ENCODE measurements around the gene FOXJ2.
"Not testable (repeated sequence)": the region's sequence is repeated elsewhere in the genome, so short reads cannot be mapped to it uniquely, and the experiment has no call there.

The FOXJ2 gene

GRCh38 chr12:8030189-8030588 lies 2.3 kb upstream of the FOXJ2 start:
- no peak for DNase-seq (ENCODE audit: low read depth)

- DNase-seq (ENCODE audit: low read depth): not testable (repeated sequence)
Measured at GRCh38 chr12:8031017-8031416, 1.5 kb upstream of the FOXJ2 start.

GRCh38 chr12:8031872-8032241 lies 659 bp upstream of the FOXJ2 start:
- no peak for DNase-seq (ENCODE audit: low read depth)

GRCh38 chr12:8033153-8034044 lies 883 bp downstream of the FOXJ2 start:
- peak; percentile 37 for DNase-seq (ENCODE audit: low read depth)

- DNase-seq (ENCODE audit: low read depth): no peak
Measured at GRCh38 chr12:8034802-8035201, 2.3 kb downstream of the FOXJ2 start.

- no peak for DNase-seq (ENCODE audit: low read depth)
Measured at GRCh38 chr12:8035440-8036010, 3.0 kb downstream of the FOXJ2 start.

- DNase-seq (ENCODE audit: low read depth): no peak
Measured at GRCh38 chr12:8036346-8036745, 3.8 kb downstream of the FOXJ2 start.

- no peak for DNase-seq (ENCODE audit: low read depth)
Measured at GRCh38 chr12:8037046-8037663, 4.6 kb downstream of the FOXJ2 start.

GRCh38 chr12:8037947-8038346 lies 5.4 kb downstream of the FOXJ2 start:
- DNase-seq (ENCODE audit: low read depth): no peak

GRCh38 chr12:8038659-8039114 lies 6.2 kb downstream of the FOXJ2 start:
- no peak for DNase-seq (ENCODE audit: low read depth)

GRCh38 chr12:8040791-8041190 lies 8.3 kb downstream of the FOXJ2 start:
- no peak for DNase-seq (ENCODE audit: low read depth)

- peak; percentile 68 for DNase-seq (ENCODE audit: low read depth)
Measured at GRCh38 chr12:8045952-8046944, 13.7 kb downstream of the FOXJ2 start.

GRCh38 chr12:8047842-8048241 lies 15.3 kb downstream of the FOXJ2 start:
- DNase-seq (ENCODE audit: low read depth): no peak

GRCh38 chr12:8048906-8049305 lies 16.4 kb downstream of the FOXJ2 start:
- no peak for DNase-seq (ENCODE audit: low read depth)

GRCh38 chr12:8050600-8051250 lies 18.2 kb downstream of the FOXJ2 start:
- DNase-seq (ENCODE audit: low read depth): no peak

GRCh38 chr12:8052679-8053078 lies 20.2 kb downstream of the FOXJ2 start:
- no peak for DNase-seq (ENCODE audit: low read depth)

- DNase-seq (ENCODE audit: low read depth): no peak
Measured at GRCh38 chr12:8054816-8055215, 22.3 kb downstream of the FOXJ2 start.

- no peak for DNase-seq (ENCODE audit: low read depth)
Measured at GRCh38 chr12:8057306-8057705, 24.8 kb downstream of the FOXJ2 start.

GRCh38 chr12:8057839-8058238 lies 25.3 kb downstream of the FOXJ2 start:
- no peak for DNase-seq (ENCODE audit: low read depth)

GRCh38 chr12:8058506-8058905 lies 26.0 kb downstream of the FOXJ2 start:
- DNase-seq (ENCODE audit: low read depth): no peak

- no peak for DNase-seq (ENCODE audit: low read depth)
Measured at GRCh38 chr12:8064131-8064530, 31.6 kb downstream of the FOXJ2 start.

All from stimulated activated CD8-positive, alpha-beta memory T cell treated with anti-CD3 and anti-CD28 coated beads, Interleukin-4, amount 100 ng/mL, for 24 hours (primary cell).